Activated B cell treated with CpG ODN at 0.5 μM for 24 hours (primary cell): ENCODE results near the gene SMIM22. TPM values are rescaled to one million over a fixed set of nuclear protein-coding genes. Genes with fewer than 3 reads are reported as not detected.

Experiments
- ATAC-seq: fragments of 200-7000 bp; cut with Tn5 transposase; one replicate; pipeline ENCODE4 v1.10.0; 2021; ENCODE audit warnings: low read depth, mild to moderate bottlenecking, moderate library complexity
- CTCF ChIA-PET: fragments of 350-600 bp; sonication (Branson Sonifier 250); formaldehyde crosslinking; loops from one replicate; lab custom pipeline; 2021; ENCODE audit warnings: antibody characterized with exemption; lab: Charles Lee
- POLR2A ChIA-PET: fragments of 350-600 bp; sonication (Branson Sonifier 250); formaldehyde crosslinking; loops from one replicate; lab custom pipeline; 2021; ENCODE audit warnings: antibody characterized with exemption; lab: Charles Lee
- DNase-seq: peaks from one replicate; pipeline ENCODE4 v3.0.0; 2022
- H3K27ac Mint-ChIP-seq: one replicate; pipeline ENCODE4 v1.8.0; 2020; ENCODE audit warnings: mixed read lengths
- H3K27me3 Mint-ChIP-seq: one replicate; pipeline ENCODE4 v1.8.0; 2021; ENCODE audit warnings: mixed read lengths
- H3K36me3 Mint-ChIP-seq: one replicate; pipeline ENCODE4 v1.8.0; 2021; ENCODE audit warnings: low read depth, mixed read lengths
- H3K4me1 Mint-ChIP-seq: one replicate; pipeline ENCODE4 v1.8.0; 2021; ENCODE audit warnings: mixed read lengths
- H3K4me3 Mint-ChIP-seq: one replicate; pipeline ENCODE4 v1.8.0; 2020; ENCODE audit warnings: mild to moderate bottlenecking, mixed read lengths
- H3K9me3 Mint-ChIP-seq: one replicate; pipeline ENCODE4 v1.8.0; 2020; ENCODE audit warnings: mixed read lengths
- intact Hi-C: fragments of 100-400 bp; cut with micrococcal nuclease; formaldehyde crosslinking; loops from one replicate; pipeline ENCODE4 v1.15.1; 2024
- total RNA-seq: library from RNA; stranded (reverse); gene quantifications from 2 replicates; pipeline ENCODE4 v1.2.3, GENCODE V29; 2022
- TF ChIP-seq, protein P1 (sequence below): fragments of 200-600 bp; IDR thresholded peaks from one replicate; pipeline ENCODE4 v1.8.0; 2022; ENCODE audit warnings: antibody characterized with exemption, mild to moderate bottlenecking

SMIM22 gene
- total RNA-seq, 1 donor from 2014 or later: not detected

DNA sequence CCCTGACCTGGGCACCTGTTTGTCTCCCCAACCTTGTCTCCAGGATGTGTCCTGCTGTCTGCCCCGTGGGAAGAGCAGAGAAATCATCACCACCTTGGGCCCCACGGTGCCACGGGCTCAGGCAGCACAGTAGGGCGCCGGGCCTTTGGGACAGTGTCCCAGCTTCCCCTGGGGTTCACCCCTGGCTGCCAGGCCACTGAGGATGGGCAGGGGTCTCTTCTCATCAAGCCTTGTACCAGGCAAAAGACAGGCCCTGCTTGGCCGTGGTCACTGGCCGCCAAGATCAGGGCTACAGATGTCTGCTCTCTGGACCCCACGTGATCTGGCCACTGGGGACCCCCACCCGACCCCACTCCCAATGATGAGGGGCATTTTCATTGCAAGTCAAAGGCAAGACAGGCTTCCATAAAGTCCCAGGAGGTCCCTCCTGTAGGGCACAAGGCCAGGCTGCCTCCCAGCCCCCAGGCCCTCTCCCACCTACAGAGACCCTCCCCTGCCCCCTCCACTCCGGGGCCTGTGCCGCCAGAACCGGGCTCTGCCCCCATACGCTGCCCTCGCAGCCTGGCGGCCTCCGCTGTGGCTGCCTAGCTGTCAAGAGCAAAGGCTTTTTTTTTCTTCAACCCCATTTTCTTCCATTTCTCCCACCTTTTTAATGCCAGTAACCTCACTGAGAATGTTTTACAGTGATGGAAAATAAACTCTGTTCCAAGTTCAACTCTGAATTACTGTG lies 46.3 kb upstream of the SMIM22 start:
- ChIA-PET POLR2A (no interaction called here), CTCF (interaction anchor here (0.6 kb wide), 1 partner anchor 159 kb away, joined by 4 read pairs; no protein-coding TSS in a partner anchor)
- Mint-ChIP-seq H3K36me3 (peaks cover 19% of the 10 kb centered on the region), H3K4me1 (peaks cover 18% of the 10 kb centered on the region), H3K27ac (no peak overlapping the region), H3K4me3 (no peak overlapping the region), H3K27me3 (no peaks in the 10 kb centered on the region), H3K9me3 (no peaks in the 10 kb centered on the region)
- TF ChIP-seq, protein P1, sequence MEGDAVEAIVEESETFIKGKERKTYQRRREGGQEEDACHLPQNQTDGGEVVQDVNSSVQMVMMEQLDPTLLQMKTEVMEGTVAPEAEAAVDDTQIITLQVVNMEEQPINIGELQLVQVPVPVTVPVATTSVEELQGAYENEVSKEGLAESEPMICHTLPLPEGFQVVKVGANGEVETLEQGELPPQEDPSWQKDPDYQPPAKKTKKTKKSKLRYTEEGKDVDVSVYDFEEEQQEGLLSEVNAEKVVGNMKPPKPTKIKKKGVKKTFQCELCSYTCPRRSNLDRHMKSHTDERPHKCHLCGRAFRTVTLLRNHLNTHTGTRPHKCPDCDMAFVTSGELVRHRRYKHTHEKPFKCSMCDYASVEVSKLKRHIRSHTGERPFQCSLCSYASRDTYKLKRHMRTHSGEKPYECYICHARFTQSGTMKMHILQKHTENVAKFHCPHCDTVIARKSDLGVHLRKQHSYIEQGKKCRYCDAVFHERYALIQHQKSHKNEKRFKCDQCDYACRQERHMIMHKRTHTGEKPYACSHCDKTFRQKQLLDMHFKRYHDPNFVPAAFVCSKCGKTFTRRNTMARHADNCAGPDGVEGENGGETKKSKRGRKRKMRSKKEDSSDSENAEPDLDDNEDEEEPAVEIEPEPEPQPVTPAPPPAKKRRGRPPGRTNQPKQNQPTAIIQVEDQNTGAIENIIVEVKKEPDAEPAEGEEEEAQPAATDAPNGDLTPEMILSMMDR: no peak
- no peak for DNase-seq
- no peak for ATAC-seq
- intact Hi-C loops: no loop called here

DNA sequence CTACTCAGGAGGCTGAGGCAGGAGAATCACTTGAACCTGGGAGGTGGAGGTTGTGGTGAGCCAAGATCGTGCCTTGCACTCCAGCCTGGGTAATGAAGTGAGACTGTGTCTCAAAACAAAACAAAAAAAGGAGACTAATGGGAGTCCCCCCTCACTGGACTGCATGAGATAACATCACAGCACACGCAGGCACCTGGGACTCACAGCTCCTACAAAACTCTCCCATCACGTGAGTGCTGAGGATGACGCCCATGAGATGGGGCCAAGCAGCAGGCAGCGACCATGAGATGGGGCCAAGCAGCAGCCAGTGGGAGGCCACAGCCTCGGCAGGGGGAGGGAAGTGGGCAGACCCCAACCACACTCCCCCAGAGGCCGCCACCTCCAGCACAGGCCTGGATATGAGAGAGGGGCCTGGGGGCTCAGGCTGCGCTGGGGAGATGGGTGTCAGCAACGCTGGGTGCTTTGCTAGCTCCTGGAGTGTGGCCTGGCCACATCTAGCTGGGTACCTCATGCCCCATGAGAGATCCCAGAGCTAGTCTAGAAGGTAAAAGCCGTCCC lies 45.4 kb upstream of the SMIM22 start:
- ChIA-PET POLR2A (no interaction called here), CTCF (no interaction called here)
- peaks cover 18% of the 10 kb centered on the region for H3K4me1 Mint-ChIP-seq
- TF ChIP-seq, protein P1: no peak
- H3K36me3 Mint-ChIP-seq: peaks cover 21% of the 10 kb centered on the region
- DNase-seq (no peak), ATAC-seq (no peak)
- intact Hi-C loops: no loop called here
- H3K27ac Mint-ChIP-seq: no peak overlapping the region
- no peaks in the 10 kb centered on the region for H3K27me3 Mint-ChIP-seq
- no peak overlapping the region for H3K4me3 Mint-ChIP-seq
- H3K9me3 Mint-ChIP-seq: no peaks in the 10 kb centered on the region

DNA sequence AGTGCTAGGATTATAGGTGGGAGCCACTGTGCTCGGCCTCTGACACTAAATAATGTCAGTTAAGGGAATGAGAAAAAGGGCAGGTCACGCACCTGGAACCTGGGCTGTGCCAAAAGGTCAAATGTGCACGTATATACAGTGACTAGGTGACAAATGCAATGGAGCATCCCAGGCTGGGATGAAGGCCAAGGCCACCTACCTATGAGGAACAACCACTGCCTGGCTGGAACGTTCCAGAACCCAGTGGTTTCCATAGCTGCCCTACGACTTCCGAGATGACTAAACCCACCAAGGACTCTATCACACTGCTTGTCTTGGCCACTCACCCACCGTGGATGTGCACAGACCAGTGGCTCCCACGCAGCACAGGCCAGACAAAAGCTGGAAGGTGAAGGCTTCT lies 44.3 kb upstream of the SMIM22 start:
- DNase-seq (no peak), ATAC-seq (no peak)
- H3K27me3 Mint-ChIP-seq: no peaks in the 10 kb centered on the region
- peaks cover 18% of the 10 kb centered on the region for H3K4me1 Mint-ChIP-seq
- POLR2A ChIA-PET: interaction anchor here (0.6 kb wide), 1 partner anchor 51 kb away, joined by 3 read pairs; no protein-coding TSS in a partner anchor
- TF ChIP-seq, protein P1: no peak
- CTCF ChIA-PET: no interaction called here
- H3K27ac Mint-ChIP-seq: no peak overlapping the region
- H3K4me3 Mint-ChIP-seq: no peak overlapping the region
- intact Hi-C loops: no loop called here
- H3K36me3 Mint-ChIP-seq: peaks cover 31% of the 10 kb centered on the region
- H3K9me3 Mint-ChIP-seq: peaks cover 2% of the 10 kb centered on the region

DNA sequence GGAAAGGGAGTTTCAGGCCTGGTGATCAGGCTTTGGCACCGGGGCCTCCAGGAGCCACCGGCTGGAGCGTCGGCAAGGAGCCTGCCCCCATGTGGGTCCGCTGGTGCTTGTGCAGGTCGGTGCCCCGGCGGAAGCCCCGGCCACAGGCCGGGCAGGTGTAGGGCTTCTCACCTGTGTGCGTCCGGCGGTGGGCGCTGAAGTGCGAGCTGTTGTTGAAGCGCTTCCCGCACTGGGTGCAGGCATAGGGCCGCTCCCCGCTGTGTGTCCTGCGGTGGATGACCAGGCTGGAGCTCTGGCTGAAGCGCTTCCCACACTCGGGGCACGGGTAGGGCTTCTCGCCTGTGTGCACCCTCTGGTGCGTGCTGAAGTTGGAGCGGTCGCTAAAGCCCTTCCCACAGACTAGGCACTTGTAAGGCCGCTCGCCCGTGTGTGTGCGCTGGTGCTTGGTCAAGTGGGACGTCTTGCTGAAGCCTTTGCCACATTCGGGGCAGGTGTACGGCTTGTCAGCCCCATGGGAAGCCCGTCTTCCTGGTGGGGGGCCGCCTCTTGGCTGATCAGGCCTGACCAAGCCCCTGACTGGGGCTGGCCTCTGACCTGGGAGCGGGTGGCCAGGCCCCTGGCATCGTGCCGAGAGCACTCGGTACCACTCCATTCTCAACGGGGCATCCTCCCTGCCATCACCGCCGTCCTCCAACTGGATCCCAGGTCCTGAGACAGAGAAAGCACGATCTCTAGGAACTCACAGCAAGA lies 42.6 kb upstream of the SMIM22 start:
- ChIA-PET POLR2A (no interaction called here), CTCF (no interaction called here)
- no peak overlapping the region for H3K27ac Mint-ChIP-seq
- TF ChIP-seq, protein P1: no peak
- DNase-seq (no peak), ATAC-seq (no peak)
- H3K9me3 Mint-ChIP-seq: peaks cover 2% of the 10 kb centered on the region
- intact Hi-C loops: no loop called here
- H3K4me3 Mint-ChIP-seq: no peak overlapping the region
- H3K36me3 Mint-ChIP-seq: peaks cover 42% of the 10 kb centered on the region
- peaks cover 11% of the 10 kb centered on the region for H3K4me1 Mint-ChIP-seq
- no peaks in the 10 kb centered on the region for H3K27me3 Mint-ChIP-seq

DNA sequence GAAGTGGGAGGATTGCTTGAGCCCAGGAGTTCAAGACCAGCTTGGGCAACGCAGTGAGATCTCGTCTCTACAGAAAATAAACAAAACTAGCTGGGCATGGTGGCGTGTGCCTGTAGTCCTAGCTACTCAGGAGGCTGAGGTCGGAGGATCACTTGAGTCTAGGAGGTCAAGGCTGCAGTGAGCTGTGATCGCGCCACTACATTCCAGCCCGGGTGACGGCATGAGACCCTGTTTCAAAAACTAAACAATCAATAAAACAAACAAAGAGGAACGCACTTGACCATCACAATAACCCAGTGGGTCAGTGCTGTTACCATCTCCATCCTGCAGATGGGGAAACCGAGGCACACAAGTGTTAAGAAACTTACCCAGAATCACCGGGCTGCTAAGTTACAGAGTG lies 41.9 kb upstream of the SMIM22 start:
- Mint-ChIP-seq H3K4me3 (no peak overlapping the region), H3K27me3 (no peaks in the 10 kb centered on the region), H3K4me1 (peaks cover 4% of the 10 kb centered on the region), H3K27ac (no peak overlapping the region), H3K36me3 (peaks cover 48% of the 10 kb centered on the region), H3K9me3 (peaks cover 2% of the 10 kb centered on the region)
- TF ChIP-seq, protein P1: no peak
- DNase-seq (no peak), ATAC-seq (no peak)
- intact Hi-C loops: no loop called here
- POLR2A ChIA-PET: no interaction called here
- CTCF ChIA-PET: no interaction called here
